Measurements from ENCODE around the gene ATF2. TPM values are rescaled to one million over a fixed set of nuclear protein-coding genes. Genes with fewer than 3 reads are reported as not detected.
A peak's percentile ranks its signal among the peaks of the same experiment; 100 is the strongest.

ATF2 gene
- total and polyA plus RNA-seq, 9 of the 15 experiments (the other 6 are each of a cell fraction or from before 2014, with no cell fraction given), result 24.2 to 111 (median 45.9) TPM

DNA sequence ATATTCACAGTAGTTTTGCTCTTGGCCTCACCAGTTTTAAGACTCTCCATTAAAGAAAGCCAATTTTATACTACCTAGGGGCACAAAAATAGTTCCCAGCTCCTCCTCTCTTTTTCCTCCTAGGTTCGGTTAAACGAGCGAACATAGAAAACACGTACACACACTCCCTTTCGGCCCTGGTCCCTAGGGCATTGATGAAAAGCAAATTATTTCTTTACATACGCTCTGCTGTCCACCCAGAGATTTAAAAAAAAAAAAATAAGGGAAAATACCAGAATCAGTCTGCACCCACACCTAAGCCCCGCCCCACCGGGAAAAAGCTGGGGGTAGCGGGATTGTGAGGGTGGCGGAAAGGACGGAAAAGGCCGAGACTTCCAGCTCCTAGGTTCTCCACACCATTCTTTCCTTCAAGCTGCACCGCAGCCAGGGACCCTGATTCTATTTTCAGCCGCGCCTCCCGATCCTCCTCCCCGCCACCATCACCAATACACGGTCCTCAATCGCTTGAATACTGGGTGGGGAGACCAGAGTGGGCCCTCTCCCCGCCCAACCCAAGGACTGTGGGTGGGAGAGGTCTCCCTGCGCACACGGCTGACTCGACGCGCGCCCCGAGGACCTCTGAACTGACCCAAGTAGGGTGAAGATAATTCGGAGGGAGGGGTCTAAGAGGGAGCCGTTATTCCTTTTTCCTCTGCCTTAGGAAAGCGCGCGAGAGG is 769 bp downstream of the ATF2 start (continued):
- TF ChIP-seq ZBTB40 (IDR thresholded peaks at IDR 0.05) (no peak), ZBTB40 (CRISPR knock-in tag; IDR thresholded peaks at IDR 0.05) (peak; percentile 10; the same call in 1 of the 2 replicates), RCOR1 (IDR thresholded peaks at IDR 0.05; ENCODE audit: borderline replicate concordance in 1 of 2, low read depth in 2 of 2, low read length in 2 of 2) (peak in 1 of 2 experiments; percentile 18; a peak in 1 of 4 replicates), ZBTB7A (IDR thresholded peaks at IDR 0.05; ENCODE audit: borderline replicate concordance, control insufficient read depth, low read depth, low read length) (peak; percentile 76; the same call in 1 of the 2 replicates), MLLT1 (IDR thresholded peaks at IDR 0.05) (peak in 1 of 2 experiments; percentile 33; a peak in 2 of 4 replicates), BRD4 (IDR thresholded peaks at IDR 0.05) (0 out of 2 replicates have a peak, but pooled peaks have one; percentile 68), KLF10 (CRISPR knock-in tag; IDR thresholded peaks at IDR 0.05) (no peak), ZNF583 (CRISPR knock-in tag; IDR thresholded peaks at IDR 0.05) (0 out of 2 replicates have a peak, but pooled peaks have one; percentile 23), MYC (IDR thresholded peaks at IDR 0.05; ENCODE audit: low read depth, low read length) (peak; percentile 6; the same call in 1 of the 2 replicates), MYC (CRISPR knock-in tag; IDR thresholded peaks at IDR 0.05; ENCODE audit: borderline replicate concordance, low read depth) (peak; percentile 42; the same call in 1 of the 2 replicates), NBN (IDR thresholded peaks at IDR 0.05; ENCODE audit: low read depth) (peak; percentile 19; the same call in 1 of the 2 replicates)
- TF ChIP-seq, protein P1, sequence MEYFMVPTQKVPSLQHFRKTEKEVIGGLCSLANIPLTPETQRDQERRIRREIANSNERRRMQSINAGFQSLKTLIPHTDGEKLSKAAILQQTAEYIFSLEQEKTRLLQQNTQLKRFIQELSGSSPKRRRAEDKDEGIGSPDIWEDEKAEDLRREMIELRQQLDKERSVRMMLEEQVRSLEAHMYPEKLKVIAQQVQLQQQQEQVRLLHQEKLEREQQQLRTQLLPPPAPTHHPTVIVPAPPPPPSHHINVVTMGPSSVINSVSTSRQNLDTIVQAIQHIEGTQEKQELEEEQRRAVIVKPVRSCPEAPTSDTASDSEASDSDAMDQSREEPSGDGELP (CRISPR knock-in tag; IDR thresholded peaks at IDR 0.05; ENCODE audit: borderline replicate concordance), result peak; percentile 7; the same call in 1 of the 2 replicates
- TF ChIP-seq, protein P2, sequence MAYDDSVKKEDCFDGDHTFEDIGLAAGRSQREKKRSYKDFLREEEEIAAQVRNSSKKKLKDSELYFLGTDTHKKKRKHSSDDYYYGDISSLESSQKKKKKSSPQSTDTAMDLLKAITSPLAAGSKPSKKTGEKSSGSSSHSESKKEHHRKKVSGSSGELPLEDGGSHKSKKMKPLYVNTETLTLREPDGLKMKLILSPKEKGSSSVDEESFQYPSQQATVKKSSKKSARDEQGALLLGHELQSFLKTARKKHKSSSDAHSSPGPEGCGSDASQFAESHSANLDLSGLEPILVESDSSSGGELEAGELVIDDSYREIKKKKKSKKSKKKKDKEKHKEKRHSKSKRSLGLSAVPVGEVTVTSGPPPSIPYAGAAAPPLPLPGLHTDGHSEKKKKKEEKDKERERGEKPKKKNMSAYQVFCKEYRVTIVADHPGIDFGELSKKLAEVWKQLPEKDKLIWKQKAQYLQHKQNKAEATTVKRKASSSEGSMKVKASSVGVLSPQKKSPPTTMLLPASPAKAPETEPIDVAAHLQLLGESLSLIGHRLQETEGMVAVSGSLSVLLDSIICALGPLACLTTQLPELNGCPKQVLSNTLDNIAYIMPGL (CRISPR knock-in tag; IDR thresholded peaks at IDR 0.05), result no peak
